ENCODE results near the gene OOSP3.

DNA sequence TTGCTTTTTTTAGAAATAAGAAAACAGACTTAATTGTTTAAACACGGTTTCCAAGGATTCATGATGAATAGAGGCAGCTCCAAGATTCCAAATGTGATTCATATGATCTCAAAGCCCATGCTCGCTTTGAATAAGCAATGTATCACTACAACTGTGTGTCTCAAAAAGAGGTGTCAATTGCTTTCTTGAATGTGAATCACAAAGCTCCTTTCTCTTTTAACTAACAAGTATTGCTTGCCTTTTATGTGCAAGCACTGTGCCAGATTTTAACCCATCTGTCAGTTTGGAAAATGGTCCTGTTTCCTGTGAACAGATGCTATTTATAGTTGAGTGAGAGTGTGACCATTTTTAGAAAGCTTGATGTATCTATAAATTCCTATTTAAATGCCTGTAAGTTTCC lies 66.1 kb downstream of the OOSP3 start:
- TF ChIP-seq POLR2A (IDR thresholded peaks at IDR 0.05; ENCODE audit: low read depth, low read length), result no peak
- TF ChIP-seq POLR2AphosphoS5 (IDR thresholded peaks at IDR 0.05; ENCODE audit: low read depth, low read length), result no peak
